BE2C (cell line): ENCODE measurements around the gene ZBTB12.
"Not testable (repeated sequence)": the region's sequence is repeated elsewhere in the genome, so short reads cannot be mapped to it uniquely, and the experiment has no call there.

ENCODE experiments used
- DNase-seq: peaks from one replicate; pipeline ENCODE4 v3.0.0-alpha.2; 2020
- H3K27me3 ChIP-seq: fragments of 250-450 bp; sonication (Bioruptor Pico); 2 replicates; pipeline ENCODE4 v1.5.1; 2020; ENCODE audit warnings: mild to moderate bottlenecking
- H3K36me3 ChIP-seq: fragments of 250-450 bp; sonication (Bioruptor Pico); 2 replicates; pipeline ENCODE4 v1.5.1; 2020; ENCODE audit warnings: mild to moderate bottlenecking
- H3K4me1 ChIP-seq: fragments of 250-450 bp; sonication (Bioruptor Pico); 2 replicates; pipeline ENCODE4 v1.5.1; 2020
- H3K4me3 ChIP-seq: 2 replicates; pipeline ENCODE4 v1.5.1; 2011; ENCODE audit warnings: low read depth, low read length
- H3K9me3 ChIP-seq: fragments of 250-450 bp; sonication (Bioruptor Pico); 2 replicates; pipeline ENCODE4 v1.5.1; 2020
- CTCF ChIP-seq: IDR thresholded peaks from 2 replicates; pipeline ENCODE4 v1.5.1; 2012; ENCODE audit warnings: mild to moderate bottlenecking, low read depth, low read length

ZBTB12 gene

GRCh38 chr6:31871046-31871659 is 30.7 kb downstream of the ZBTB12 start:
- no peak overlapping the region for H3K4me3 ChIP-seq
- no peaks in the 10 kb centered on the region for H3K9me3 ChIP-seq
- H3K36me3 ChIP-seq = no peaks in the 10 kb centered on the region
- no peaks in the 10 kb centered on the region for H3K27me3 ChIP-seq
- no peak for DNase-seq
- TF ChIP-seq CTCF = no peak
- H3K4me1 ChIP-seq = no peaks in the 10 kb centered on the region

- peak; percentile 6; the same call in 1 of the 2 replicates for TF ChIP-seq CTCF
- no peaks in the 10 kb centered on the region for H3K4me1 ChIP-seq
- no peak for DNase-seq
- H3K9me3 ChIP-seq = no peaks in the 10 kb centered on the region
- no peak overlapping the region for H3K4me3 ChIP-seq
- no peaks in the 10 kb centered on the region for H3K36me3 ChIP-seq
- no peaks in the 10 kb centered on the region for H3K27me3 ChIP-seq
Measured at GRCh38 chr6:31870385-31870921, 31.4 kb downstream of the ZBTB12 start.

GRCh38 chr6:31869343-31869742 is 32.5 kb downstream of the ZBTB12 start:
- no peaks in the 10 kb centered on the region for H3K27me3 ChIP-seq
- no peaks in the 10 kb centered on the region for H3K4me1 ChIP-seq
- no peak overlapping the region for H3K4me3 ChIP-seq
- no peak for TF ChIP-seq CTCF
- no peaks in the 10 kb centered on the region for H3K9me3 ChIP-seq
- no peak for DNase-seq
- H3K36me3 ChIP-seq = no peaks in the 10 kb centered on the region

GRCh38 chr6:31868658-31868971 is 33.3 kb downstream of the ZBTB12 start:
- H3K9me3 ChIP-seq = not testable (repeated sequence)

DNA sequence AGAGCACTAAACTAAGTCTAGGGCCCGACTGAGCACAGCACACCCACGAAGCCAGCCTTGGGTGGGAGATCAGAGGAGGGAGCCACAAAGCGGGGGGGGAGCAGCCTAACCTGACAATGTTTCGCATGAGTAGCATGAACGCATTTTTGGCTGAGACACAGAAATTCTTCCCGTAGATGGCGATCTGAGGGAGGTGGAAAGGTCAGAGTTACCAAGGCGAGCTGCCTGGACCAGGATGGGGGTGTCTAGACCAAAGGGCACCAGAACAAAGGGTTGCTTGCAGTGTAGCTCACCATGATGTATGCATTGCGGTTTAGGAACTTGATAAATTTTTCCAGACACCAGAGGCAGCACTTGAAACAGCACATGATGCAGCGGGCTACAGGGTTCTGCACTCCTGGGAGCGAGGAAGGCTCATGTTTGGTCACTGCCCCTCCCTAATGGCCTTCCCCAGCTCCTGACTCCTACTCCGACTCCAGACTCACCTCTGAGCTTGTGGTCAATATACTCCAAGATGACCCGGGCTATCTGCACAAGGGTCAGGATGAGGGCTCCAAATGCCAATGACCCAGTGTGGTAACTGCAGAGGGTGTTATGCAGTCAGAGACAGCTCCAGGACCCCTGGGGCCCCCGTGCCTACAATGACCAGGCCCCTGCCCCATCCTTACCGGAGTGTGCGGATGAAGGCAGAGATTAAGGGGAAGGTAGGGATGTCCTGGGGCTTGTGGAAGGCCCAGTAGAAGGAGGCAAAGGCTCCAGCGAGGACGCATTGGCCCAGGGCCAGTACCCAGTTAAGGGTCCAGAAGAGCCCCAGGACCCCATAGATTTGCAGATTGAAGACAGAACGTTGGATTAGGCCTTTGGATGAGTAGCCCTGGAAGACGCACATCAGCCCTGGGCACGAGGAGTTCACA is 36.4 kb downstream of the ZBTB12 start:
- no peaks in the 10 kb centered on the region for H3K4me1 ChIP-seq
- H3K9me3 ChIP-seq = no peaks in the 10 kb centered on the region
- TF ChIP-seq CTCF = no peak
- H3K4me3 ChIP-seq = no peak overlapping the region
- H3K36me3 ChIP-seq = no peaks in the 10 kb centered on the region
- DNase-seq = no peak
- no peaks in the 10 kb centered on the region for H3K27me3 ChIP-seq

More at GRCh38 chr6:31868658-31868971, 33.3 kb downstream of the ZBTB12 start:
- DNase-seq, H3K36me3 ChIP-seq, H3K27me3 ChIP-seq, H3K4me1 ChIP-seq, H3K4me3 ChIP-seq: not testable (repeated sequence)

GRCh38 chr6:31864818-31865204 is 37.1 kb downstream of the ZBTB12 start:
- DNase-seq = no peak
- Histone ChIP-seq H3K27me3 (no peaks in the 10 kb centered on the region), H3K4me1 (no peaks in the 10 kb centered on the region), H3K9me3 (no peaks in the 10 kb centered on the region), H3K4me3 (no peak overlapping the region), H3K36me3 (0 out of 2 replicates have a peak, but pooled peaks cover 2% of the 10 kb centered on the region)
- TF ChIP-seq CTCF = no peak

- H3K9me3 ChIP-seq, H3K36me3 ChIP-seq, H3K27me3 ChIP-seq, DNase-seq, H3K4me1 ChIP-seq: not testable (repeated sequence)
- H3K4me3 ChIP-seq = peak overlapping the region; percentile 74
Measured at GRCh38 chr6:31864123-31864562, 37.7 kb downstream of the ZBTB12 start.
